Vagina (tissue), 2 donors: ENCODE measurements around the gene AP2A1.

Experiments used
- POLR2A ChIP-seq, 2 donors: fragments of 450-650 bp; IDR thresholded peaks; one replicate each; pipeline ENCODE4 v1.6.1; 2017; ENCODE audit warnings: antibody characterized with exemption in 2 of 2, mild to moderate bottlenecking in 2 of 2, moderate library complexity in 2 of 2
- POLR2AphosphoS5 ChIP-seq, 2 donors: sonication (generic); formaldehyde crosslinking; IDR thresholded peaks; one replicate each; pipeline ENCODE4 v1.9.0; 2017; ENCODE audit warnings: antibody characterized with exemption in 2 of 2, mild to moderate bottlenecking in 2 of 2, low read depth in 1 of 2; ENCODE audit not compliant: insufficient read depth in 1 of 2
- TF ChIP-seq, protein P1 (sequence below), 3 experiments: fragments of 450-650 bp in 2 of 3; fragments of 200-600 bp in 1 of 3; sonication (generic) in 1 of 3; IDR thresholded peaks; one replicate each; pipeline ENCODE4 v1.5.1; 2017 to 2019; ENCODE audit warnings: antibody characterized with exemption in 3 of 3, mild to moderate bottlenecking in 2 of 3, moderate library complexity in 2 of 3

DNA sequence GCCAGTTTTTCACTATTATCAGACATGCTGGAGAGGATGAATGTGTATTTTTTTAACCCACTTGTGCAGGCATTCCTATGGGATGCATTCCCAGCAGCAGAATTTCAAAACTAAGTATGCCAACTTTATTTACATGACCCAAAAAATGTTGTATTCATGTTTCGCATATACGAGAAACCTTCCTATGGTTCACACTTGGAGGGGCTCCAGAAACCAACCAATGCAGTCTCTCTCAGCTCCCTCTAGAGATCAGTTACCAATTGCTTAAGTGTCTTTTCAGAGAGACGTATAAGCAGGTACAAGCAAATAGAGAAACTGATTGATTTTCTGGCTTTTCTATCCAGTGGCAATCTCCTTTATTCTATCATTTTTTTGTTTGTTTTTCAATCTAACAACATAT lies 78.6 kb downstream of the AP2A1 start:
- TF ChIP-seq, protein P1, sequence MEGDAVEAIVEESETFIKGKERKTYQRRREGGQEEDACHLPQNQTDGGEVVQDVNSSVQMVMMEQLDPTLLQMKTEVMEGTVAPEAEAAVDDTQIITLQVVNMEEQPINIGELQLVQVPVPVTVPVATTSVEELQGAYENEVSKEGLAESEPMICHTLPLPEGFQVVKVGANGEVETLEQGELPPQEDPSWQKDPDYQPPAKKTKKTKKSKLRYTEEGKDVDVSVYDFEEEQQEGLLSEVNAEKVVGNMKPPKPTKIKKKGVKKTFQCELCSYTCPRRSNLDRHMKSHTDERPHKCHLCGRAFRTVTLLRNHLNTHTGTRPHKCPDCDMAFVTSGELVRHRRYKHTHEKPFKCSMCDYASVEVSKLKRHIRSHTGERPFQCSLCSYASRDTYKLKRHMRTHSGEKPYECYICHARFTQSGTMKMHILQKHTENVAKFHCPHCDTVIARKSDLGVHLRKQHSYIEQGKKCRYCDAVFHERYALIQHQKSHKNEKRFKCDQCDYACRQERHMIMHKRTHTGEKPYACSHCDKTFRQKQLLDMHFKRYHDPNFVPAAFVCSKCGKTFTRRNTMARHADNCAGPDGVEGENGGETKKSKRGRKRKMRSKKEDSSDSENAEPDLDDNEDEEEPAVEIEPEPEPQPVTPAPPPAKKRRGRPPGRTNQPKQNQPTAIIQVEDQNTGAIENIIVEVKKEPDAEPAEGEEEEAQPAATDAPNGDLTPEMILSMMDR (IDR thresholded peaks at IDR 0.05), result no peak
- TF ChIP-seq POLR2AphosphoS5 (IDR thresholded peaks at IDR 0.05; ENCODE audit: insufficient read depth in 1 of 2, low read depth in 1 of 2) (no peak), POLR2A (IDR thresholded peaks at IDR 0.05) (no peak)
